HepG2 (cell line): ENCODE results near the gene TM4SF5. TPM values are rescaled to one million over a fixed set of nuclear protein-coding genes. Genes with fewer than 3 reads are reported as not detected.

Experiments
- AGO1 ChIP-seq: fragments of 200-400 bp; formaldehyde crosslinking; IDR thresholded peaks from 2 replicates; pipeline ENCODE4 v1.6.1; 2017; ENCODE audit warnings: mild to moderate bottlenecking, low read depth, low read length, moderate library complexity; ENCODE audit not compliant: poor library complexity, severe bottlenecking
- CAMTA2 ChIP-seq: sonication (generic); formaldehyde crosslinking; IDR thresholded peaks from 2 replicates; pipeline ENCODE4 v1.4.0; 2020; ENCODE audit warnings: mild to moderate bottlenecking, missing genetic modification reagents, borderline replicate concordance
- CREBL2 ChIP-seq: sonication (generic); formaldehyde crosslinking; IDR thresholded peaks from 2 replicates; pipeline ENCODE4 v1.8.1; 2023; ENCODE audit warnings: missing genetic modification reagents, mild to moderate bottlenecking, borderline replicate concordance
- DMAP1 ChIP-seq: IDR thresholded peaks from 2 replicates; pipeline ENCODE4 v1.6.1; 2016
- E2F1 ChIP-seq: sonication (generic); formaldehyde crosslinking; IDR thresholded peaks from 2 replicates; pipeline ENCODE4 v1.5.0; 2020; ENCODE audit warnings: missing genetic modification reagents
- KMT2A ChIP-seq: sonication (generic); formaldehyde crosslinking; IDR thresholded peaks from 2 replicates; pipeline ENCODE4 v1.4.0; 2020; ENCODE audit warnings: missing genetic modification reagents
- MAX ChIP-seq: IDR thresholded peaks from 2 replicates; pipeline ENCODE4 v1.6.1; 2012; ENCODE audit warnings: inconsistent platforms
- NFYB ChIP-seq: sonication (generic); formaldehyde crosslinking; IDR thresholded peaks from 2 replicates; pipeline ENCODE4 v1.4.0; 2020; ENCODE audit warnings: missing genetic modification reagents
- PATZ1 ChIP-seq: sonication (generic); formaldehyde crosslinking; IDR thresholded peaks from 2 replicates; pipeline ENCODE4 v1.4.0; 2020; ENCODE audit warnings: missing genetic modification reagents
- SRF ChIP-seq: IDR thresholded peaks from 2 replicates; pipeline ENCODE4 v1.6.1; 2011; ENCODE audit warnings: mild to moderate bottlenecking, low read depth, low read length, moderate library complexity
- TRAFD1 ChIP-seq: sonication (generic); formaldehyde crosslinking; IDR thresholded peaks from 2 replicates; pipeline ENCODE4 v1.5.1; 2020; ENCODE audit warnings: missing genetic modification reagents, mild to moderate bottlenecking, borderline replicate concordance
- WIZ ChIP-seq: sonication (generic); formaldehyde crosslinking; IDR thresholded peaks from 2 replicates; pipeline ENCODE4 v1.5.1; 2020; ENCODE audit warnings: mild to moderate bottlenecking, missing genetic modification reagents
- ZNF329 ChIP-seq: sonication (generic); formaldehyde crosslinking; IDR thresholded peaks from 2 replicates; pipeline ENCODE4 v1.9.0; 2021; ENCODE audit warnings: low read depth, mild to moderate bottlenecking, missing genetic modification reagents
- ZNF33B ChIP-seq: sonication (generic); formaldehyde crosslinking; IDR thresholded peaks from 2 replicates; pipeline ENCODE4 v1.5.1; 2020; ENCODE audit warnings: mild to moderate bottlenecking, missing genetic modification reagents
- ZNF558 ChIP-seq: sonication (generic); formaldehyde crosslinking; IDR thresholded peaks from 2 replicates; pipeline ENCODE4 v1.9.0; 2022; ENCODE audit warnings: mild to moderate bottlenecking, missing genetic modification reagents, borderline replicate concordance
- ZNF567 ChIP-seq: sonication (generic); formaldehyde crosslinking; IDR thresholded peaks from 2 replicates; pipeline ENCODE4 v1.8.1; 2023; ENCODE audit warnings: mild to moderate bottlenecking, missing genetic modification reagents, borderline replicate concordance
- ZNF768 ChIP-seq: sonication (generic); formaldehyde crosslinking; IDR thresholded peaks from 2 replicates; pipeline ENCODE4 v1.4.0; 2020; ENCODE audit warnings: missing genetic modification reagents
- polyA plus RNA-seq, 8 experiments: library from polyadenylated mRNA; depleted of rRNA in 3 of 8; stranded (reverse) in 7 of 8; unstranded in 1 of 8; fragments of >200 nt; fragmentation: Illumina TruSeq in 4 of 8; extraction: Trizol in 4 of 8; gene quantifications; 2 replicates each; pipeline versions ENCODE4 v1.2.1 to v1.2.3, GENCODE V29; 2011 to 2016; ENCODE audit warnings: low read depth in 4 of 8, missing spikeins in 1 of 8, mixed read lengths in 1 of 8; ENCODE audit not compliant: insufficient read depth in 1 of 8
- total RNA-seq, 5 experiments: library from RNA; depleted of rRNA; stranded (reverse); fragments of >200 nt; fragmentation: Illumina TruSeq; extraction: Trizol; gene quantifications; 2 replicates each; pipeline ENCODE4 v1.2.3, GENCODE V29; 2016; ENCODE audit warnings: low read depth in 1 of 5
- TF ChIP-seq, protein P1 (sequence below): sonication (generic); formaldehyde crosslinking; IDR thresholded peaks from 2 replicates; pipeline ENCODE4 v1.5.0; 2020; ENCODE audit warnings: mild to moderate bottlenecking, missing genetic modification reagents, borderline replicate concordance

TM4SF5 gene
- total and polyA plus RNA-seq, 2 of the 13 experiments (the other 11 are each of a cell fraction or from before 2014, with no cell fraction given), result 30.1 to 126 TPM

DNA sequence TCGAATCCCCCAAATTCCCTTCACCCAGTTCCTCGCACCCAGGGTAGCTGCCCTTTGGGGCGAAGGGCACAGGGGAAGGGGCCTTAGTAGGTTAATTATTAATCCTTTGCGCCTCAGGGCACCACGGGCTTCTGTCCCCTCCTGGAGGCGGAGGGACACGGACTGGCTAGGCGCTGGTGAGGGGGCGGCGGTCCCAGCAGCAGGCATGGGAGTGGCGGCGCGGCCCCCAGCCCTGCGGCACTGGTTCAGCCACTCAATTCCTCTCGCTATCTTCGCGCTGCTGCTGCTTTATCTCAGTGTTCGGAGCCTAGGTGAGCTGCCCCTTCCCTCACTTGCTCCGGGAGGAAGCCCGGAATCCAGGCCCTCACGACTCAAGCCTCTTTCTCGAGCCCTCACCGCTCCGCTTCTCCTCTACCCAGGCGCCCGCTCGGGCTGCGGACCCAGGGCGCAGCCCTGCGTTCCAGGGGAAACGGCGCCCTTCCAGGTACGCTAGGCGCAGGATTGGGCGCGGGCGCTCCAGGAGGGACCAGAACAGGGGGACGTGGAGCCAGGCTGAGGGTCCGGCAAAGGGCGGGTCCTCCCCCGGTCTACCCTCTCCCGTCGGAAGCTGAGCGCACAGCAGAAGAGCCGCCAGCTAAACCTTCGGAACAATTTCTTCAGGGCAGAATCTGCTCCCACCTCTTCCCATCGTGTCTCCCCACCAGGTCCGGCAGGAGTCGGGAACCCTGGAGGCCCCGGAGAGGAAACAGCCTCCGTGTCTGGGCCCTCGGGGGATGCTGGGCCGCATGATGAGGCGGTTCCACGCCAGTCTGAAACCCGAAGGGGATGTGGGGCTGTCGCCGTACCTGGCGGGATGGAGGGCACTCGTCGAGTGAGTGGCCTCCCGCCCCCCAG is 17.4 kb downstream of the TM4SF5 start, which contains the start of gene GLTPD2 (continued):
- TF ChIP-seq ZNF33B (CRISPR knock-in tag) (no peak), TRAFD1 (CRISPR knock-in tag) (0 out of 2 replicates have a peak, but pooled peaks have one; percentile 34), ZNF567 (no peak), KMT2A (CRISPR knock-in tag) (no peak; the same call in 1 of the 2 replicates), SRF (no peak), PATZ1 (CRISPR knock-in tag) (peak; percentile 96), ZNF558 (no peak), MAX (peak; percentile 78), CAMTA2 (CRISPR knock-in tag) (0 out of 2 replicates have a peak, but pooled peaks have one; percentile 83), NFYB (CRISPR knock-in tag) (peak; percentile 22; the same call in 1 of the 2 replicates), AGO1 (peak; percentile 48), ZNF768 (CRISPR knock-in tag) (peak; percentile 33; the same call in 1 of the 2 replicates), WIZ (CRISPR knock-in tag) (no peak), CREBL2 (CRISPR knock-in tag) (no peak), ZNF329 (no peak; the same call in 1 of the 2 replicates), E2F1 (no peak; the same call in 1 of the 2 replicates), DMAP1 (CRISPR knock-in tag) (peak; percentile 54; the same call in 1 of the 2 replicates)
- TF ChIP-seq, protein P1, sequence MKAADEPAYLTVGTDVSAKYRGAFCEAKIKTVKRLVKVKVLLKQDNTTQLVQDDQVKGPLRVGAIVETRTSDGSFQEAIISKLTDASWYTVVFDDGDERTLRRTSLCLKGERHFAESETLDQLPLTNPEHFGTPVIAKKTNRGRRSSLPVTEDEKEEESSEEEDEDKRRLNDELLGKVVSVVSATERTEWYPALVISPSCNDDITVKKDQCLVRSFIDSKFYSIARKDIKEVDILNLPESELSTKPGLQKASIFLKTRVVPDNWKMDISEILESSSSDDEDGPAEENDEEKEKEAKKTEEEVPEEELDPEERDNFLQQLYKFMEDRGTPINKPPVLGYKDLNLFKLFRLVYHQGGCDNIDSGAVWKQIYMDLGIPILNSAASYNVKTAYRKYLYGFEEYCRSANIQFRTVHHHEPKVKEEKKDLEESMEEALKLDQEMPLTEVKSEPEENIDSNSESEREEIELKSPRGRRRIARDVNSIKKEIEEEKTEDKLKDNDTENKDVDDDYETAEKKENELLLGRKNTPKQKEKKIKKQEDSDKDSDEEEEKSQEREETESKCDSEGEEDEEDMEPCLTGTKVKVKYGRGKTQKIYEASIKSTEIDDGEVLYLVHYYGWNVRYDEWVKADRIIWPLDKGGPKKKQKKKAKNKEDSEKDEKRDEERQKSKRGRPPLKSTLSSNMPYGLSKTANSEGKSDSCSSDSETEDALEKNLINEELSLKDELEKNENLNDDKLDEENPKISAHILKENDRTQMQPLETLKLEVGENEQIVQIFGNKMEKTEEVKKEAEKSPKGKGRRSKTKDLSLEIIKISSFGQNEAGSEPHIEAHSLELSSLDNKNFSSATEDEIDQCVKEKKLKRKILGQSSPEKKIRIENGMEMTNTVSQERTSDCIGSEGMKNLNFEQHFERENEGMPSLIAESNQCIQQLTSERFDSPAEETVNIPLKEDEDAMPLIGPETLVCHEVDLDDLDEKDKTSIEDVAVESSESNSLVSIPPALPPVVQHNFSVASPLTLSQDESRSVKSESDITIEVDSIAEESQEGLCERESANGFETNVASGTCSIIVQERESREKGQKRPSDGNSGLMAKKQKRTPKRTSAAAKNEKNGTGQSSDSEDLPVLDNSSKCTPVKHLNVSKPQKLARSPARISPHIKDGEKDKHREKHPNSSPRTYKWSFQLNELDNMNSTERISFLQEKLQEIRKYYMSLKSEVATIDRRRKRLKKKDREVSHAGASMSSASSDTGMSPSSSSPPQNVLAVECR (CRISPR knock-in tag), result no peak; the same call in 1 of the 2 replicates
